Adrenal gland (tissue), 5 donors: ENCODE measurements around the gene ARHGEF18.
A peak's percentile ranks its signal among the peaks of the same experiment; 100 is the strongest.

Source experiments
- CTCF ChIP-seq, 6 experiments: fragments of 450-650 bp in 4 of 6; fragments of 200-600 bp in 2 of 6; sonication (generic) in 1 of 6; IDR thresholded peaks; 1 replicate in 5 of 6; 2 replicates in 1 of 6; pipeline versions ENCODE4 v1.5.1 to v1.8.0; 2016 to 2021; ENCODE audit warnings: antibody characterized with exemption in 6 of 6, mild to moderate bottlenecking in 2 of 6, moderate library complexity in 1 of 6
- POLR2A ChIP-seq, 2 donors: fragments of 450-650 bp; IDR thresholded peaks; one replicate each; pipeline ENCODE4 v1.6.1; 2017; ENCODE audit warnings: antibody characterized with exemption in 2 of 2, mild to moderate bottlenecking in 2 of 2, moderate library complexity in 1 of 2
- donor health status: DM: no; HTN: no; CAD: no.

- peak in 1 of 2 donors; percentile 14 for TF ChIP-seq POLR2A (IDR thresholded peaks at IDR 0.05)
- TF ChIP-seq CTCF (IDR thresholded peaks at IDR 0.05), result no peak
These were observed 6.5 kb downstream of the ARHGEF18 start for GRCh38 chr19:7355151-7355820.
